ENCODE results near the gene PADI1.

- TF ChIP-seq POLR2A (IDR thresholded peaks at IDR 0.05), result no peak
- no peak for TF ChIP-seq CTCF (IDR thresholded peaks at IDR 0.05)
These were observed 54.4 kb downstream of the PADI1 start for GRCh38 chr1:17259233-17259873.
